Coronary artery (tissue), 2 donors: Measurements from ENCODE around the gene SMIM9.

Experiments
- DNase-seq: peaks from one replicate; pipeline ENCODE4 v3.0.0-alpha.2; 2017; ENCODE audit warnings: low spot score
- H3K27ac ChIP-seq, 2 donors: fragments of 200-600 bp; sonication (generic); one replicate each; pipeline ENCODE4 v1.5.1; 2016 to 2019
- H3K4me3 ChIP-seq: fragments of 200-600 bp; sonication (generic); 2 replicates; pipeline ENCODE4 v1.5.1; 2016; ENCODE audit warnings: mild to moderate bottlenecking, moderate library complexity
- TF ChIP-seq, protein P1 (sequence below): fragments of 200-600 bp; sonication (generic); IDR thresholded peaks from one replicate; pipeline ENCODE4 v1.5.1; 2019; ENCODE audit warnings: antibody characterized with exemption

The SMIM9 gene

DNA sequence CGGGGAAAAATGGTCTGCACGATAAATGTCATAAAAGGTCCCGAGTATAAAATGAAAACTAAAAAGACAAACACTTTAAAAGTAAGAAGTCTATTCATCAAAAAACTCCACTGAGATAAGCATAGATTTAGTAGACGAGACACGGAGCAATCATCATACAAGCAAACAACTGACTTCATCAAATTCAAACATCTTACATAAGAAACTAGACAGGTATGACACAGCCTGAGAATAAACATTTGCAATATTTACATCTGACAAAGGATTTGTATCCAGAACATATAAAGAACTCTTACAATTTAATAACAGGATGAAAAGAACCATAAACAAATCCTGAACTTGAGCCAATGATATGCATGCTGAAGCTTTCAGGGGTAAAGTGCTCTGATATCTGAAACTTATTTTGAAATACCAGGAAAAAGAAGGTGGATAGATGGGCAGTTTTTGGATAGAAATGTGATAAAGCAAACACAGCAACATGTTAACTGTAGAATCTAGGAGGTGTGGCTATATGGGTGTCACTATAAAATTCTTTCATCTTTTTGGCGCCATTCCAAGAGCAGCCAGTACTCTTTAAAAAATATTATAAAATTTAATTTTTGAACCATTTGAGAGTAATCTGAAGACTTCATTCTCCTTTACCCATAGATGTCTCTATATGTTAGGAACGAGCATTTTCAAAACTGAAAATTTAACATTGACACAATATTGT, 41.2 kb downstream of the SMIM9 start:
- TF ChIP-seq, protein P1, sequence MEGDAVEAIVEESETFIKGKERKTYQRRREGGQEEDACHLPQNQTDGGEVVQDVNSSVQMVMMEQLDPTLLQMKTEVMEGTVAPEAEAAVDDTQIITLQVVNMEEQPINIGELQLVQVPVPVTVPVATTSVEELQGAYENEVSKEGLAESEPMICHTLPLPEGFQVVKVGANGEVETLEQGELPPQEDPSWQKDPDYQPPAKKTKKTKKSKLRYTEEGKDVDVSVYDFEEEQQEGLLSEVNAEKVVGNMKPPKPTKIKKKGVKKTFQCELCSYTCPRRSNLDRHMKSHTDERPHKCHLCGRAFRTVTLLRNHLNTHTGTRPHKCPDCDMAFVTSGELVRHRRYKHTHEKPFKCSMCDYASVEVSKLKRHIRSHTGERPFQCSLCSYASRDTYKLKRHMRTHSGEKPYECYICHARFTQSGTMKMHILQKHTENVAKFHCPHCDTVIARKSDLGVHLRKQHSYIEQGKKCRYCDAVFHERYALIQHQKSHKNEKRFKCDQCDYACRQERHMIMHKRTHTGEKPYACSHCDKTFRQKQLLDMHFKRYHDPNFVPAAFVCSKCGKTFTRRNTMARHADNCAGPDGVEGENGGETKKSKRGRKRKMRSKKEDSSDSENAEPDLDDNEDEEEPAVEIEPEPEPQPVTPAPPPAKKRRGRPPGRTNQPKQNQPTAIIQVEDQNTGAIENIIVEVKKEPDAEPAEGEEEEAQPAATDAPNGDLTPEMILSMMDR: no peak
- no peak overlapping the region for H3K4me3 ChIP-seq
- no peak for DNase-seq
- H3K27ac ChIP-seq: no peak overlapping the region

- H3K27ac ChIP-seq: no peak overlapping the region
- no peak for DNase-seq
- TF ChIP-seq, protein P1: no peak
- no peak overlapping the region for H3K4me3 ChIP-seq
Observed at GRCh38 chrX:154791939-154792338, 42.5 kb downstream of the SMIM9 start.

- TF ChIP-seq, protein P1: no peak
- no peak overlapping the region for H3K4me3 ChIP-seq
- H3K27ac ChIP-seq: no peak overlapping the region
- no peak for DNase-seq
Observed at GRCh38 chrX:154791467-154791866, 43.0 kb downstream of the SMIM9 start.

- no peak overlapping the region for H3K27ac ChIP-seq
- DNase-seq: no peak
- TF ChIP-seq, protein P1: no peak
- no peak overlapping the region for H3K4me3 ChIP-seq
Observed at GRCh38 chrX:154785716-154786115, 48.7 kb downstream of the SMIM9 start.

DNA sequence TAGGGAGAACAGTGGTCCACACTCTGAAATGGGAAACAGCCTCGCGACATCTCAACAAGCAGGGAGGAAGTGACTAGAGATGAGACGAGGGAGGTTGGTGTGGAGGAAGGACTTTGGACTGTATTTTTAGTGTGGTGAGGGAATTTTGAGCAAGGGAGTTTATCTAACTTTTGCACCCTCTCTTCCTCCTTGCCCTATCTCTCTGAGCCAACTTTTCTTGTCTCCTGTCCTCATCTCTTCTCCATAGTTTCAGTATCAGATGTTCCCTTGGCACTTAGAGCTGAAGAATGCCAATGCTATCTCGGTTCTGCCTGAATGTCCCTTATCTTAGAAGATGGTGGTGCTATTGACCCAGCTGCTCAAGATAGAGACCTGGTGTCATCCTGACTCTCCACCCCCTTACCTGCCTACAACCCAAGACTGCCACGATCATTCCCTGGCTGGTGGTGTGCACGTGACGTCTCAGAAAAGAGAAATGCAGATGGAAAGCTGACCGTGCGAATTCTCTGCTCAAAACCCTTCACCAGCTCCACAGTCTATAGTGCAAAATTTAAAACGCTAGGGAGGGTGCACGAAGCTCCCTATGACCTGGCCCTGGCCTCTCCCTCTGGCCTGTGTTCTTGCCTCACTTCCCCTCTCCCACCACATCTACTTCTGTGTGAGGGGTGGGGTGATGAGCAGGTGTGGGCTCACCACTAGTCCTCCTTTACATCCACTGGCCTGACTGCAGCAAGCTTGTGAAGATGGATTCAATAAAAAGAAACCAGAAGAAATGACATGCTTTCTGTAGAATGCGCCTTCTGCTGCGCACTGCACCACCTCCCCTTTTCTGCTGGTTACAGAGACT, 50.1 kb downstream of the SMIM9 start:
- Histone ChIP-seq H3K4me3 (no peak overlapping the region), H3K27ac (no peak overlapping the region)
- DNase-seq: no peak
- TF ChIP-seq, protein P1: no peak

DNA sequence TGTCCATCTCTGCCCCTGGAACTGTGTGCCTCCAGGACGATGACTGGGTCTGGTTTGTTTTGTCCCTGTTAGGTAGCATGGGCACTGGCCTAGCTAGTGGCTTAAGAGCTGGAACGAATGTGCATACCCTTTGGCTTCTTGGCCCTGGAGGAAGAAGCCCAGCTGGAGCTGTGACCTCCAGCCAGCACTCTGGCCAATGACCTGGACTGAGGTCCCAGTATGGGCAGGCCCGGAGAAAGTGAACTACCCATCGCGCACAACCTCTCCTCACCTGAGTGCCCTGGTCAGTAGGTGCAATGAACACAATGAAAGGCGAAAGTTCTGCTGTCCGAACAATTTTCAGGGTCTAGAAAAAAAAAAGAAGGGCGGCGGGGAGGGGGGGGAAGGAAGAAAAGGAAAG, 53.5 kb downstream of the SMIM9 start:
- DNase-seq: no peak
- Histone ChIP-seq H3K4me3 (no peak overlapping the region), H3K27ac (no peak overlapping the region)
- TF ChIP-seq, protein P1: no peak

DNA sequence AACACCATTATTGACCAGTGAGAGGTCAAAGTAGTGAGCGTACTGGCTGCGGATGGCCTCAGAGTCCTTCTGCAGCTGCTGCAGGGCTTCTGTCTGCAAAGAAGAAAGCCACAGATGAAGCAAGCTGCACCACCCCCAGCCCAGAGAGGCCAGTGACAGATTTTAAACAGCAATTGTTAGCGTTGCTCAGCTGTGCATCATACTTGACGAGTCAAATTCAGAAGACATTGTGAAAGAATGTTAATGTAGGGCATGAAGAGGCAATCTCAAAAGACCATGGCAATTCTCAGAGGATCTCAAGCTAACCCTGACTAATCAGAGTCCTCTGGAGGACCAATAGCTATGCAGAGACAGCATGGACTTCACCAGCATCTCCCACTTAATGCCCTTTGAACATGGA, 55.2 kb downstream of the SMIM9 start:
- H3K27ac ChIP-seq: no peak overlapping the region
- TF ChIP-seq, protein P1: no peak
- no peak for DNase-seq
- no peak overlapping the region for H3K4me3 ChIP-seq
